Mesenchymal stem cell (in vitro differentiated cells and primary cell): ENCODE data around the gene FARS2.

Source experiments
- DNase-seq: peaks from one replicate; pipeline ENCODE4 v3.0.0-alpha.2; 2013
- H2AFZ ChIP-seq: one replicate; pipeline ENCODE4 v1.6.1; 2013; ENCODE audit warnings: low read depth, mild to moderate bottlenecking, control low read depth, inconsistent platforms, low read length, moderate library complexity
- H2AK5ac ChIP-seq: 2 replicates; pipeline ENCODE4 v1.6.1; 2013; ENCODE audit warnings: low read length, moderate library complexity, mild to moderate bottlenecking, inconsistent platforms; ENCODE audit not compliant: severe bottlenecking
- H2BK120ac ChIP-seq: one replicate; pipeline ENCODE4 v1.6.1; 2013; ENCODE audit warnings: low read depth, mild to moderate bottlenecking, inconsistent platforms, low read length, moderate library complexity
- H2BK12ac ChIP-seq, 2 experiments: one replicate each; pipeline ENCODE4 v1.6.1; 2013; ENCODE audit warnings: inconsistent platforms in 2 of 2, low read length in 2 of 2, mild to moderate bottlenecking in 2 of 2, moderate library complexity in 2 of 2, control low read depth in 1 of 2
- H2BK15ac ChIP-seq: one replicate; pipeline ENCODE4 v1.6.1; 2013; ENCODE audit warnings: mild to moderate bottlenecking, low read depth, inconsistent platforms; ENCODE audit not compliant: poor library complexity, severe bottlenecking
- H2BK5ac ChIP-seq: 2 replicates; pipeline ENCODE4 v1.6.1; 2013; ENCODE audit warnings: low read depth, mild to moderate bottlenecking, low read length, control low read depth, inconsistent platforms; ENCODE audit not compliant: poor library complexity, severe bottlenecking
- H3K14ac ChIP-seq, 2 experiments: one replicate each; pipeline ENCODE4 v1.6.1; 2013; ENCODE audit warnings: inconsistent platforms in 2 of 2, low read length in 2 of 2, control low read depth in 1 of 2, mild to moderate bottlenecking in 1 of 2, moderate library complexity in 1 of 2
- H3K18ac ChIP-seq, 2 experiments: one replicate each; pipeline ENCODE4 v1.6.1; 2013; ENCODE audit warnings: inconsistent platforms in 2 of 2, low read length in 2 of 2, control low read depth in 1 of 2, low read depth in 1 of 2, mild to moderate bottlenecking in 1 of 2
- H3K23ac ChIP-seq, 2 experiments: one replicate each; pipeline ENCODE4 v1.6.1; 2013; ENCODE audit warnings: inconsistent platforms in 2 of 2, low read length in 2 of 2, mild to moderate bottlenecking in 2 of 2, moderate library complexity in 2 of 2, control low read depth in 1 of 2
- H3K27ac ChIP-seq: 2 replicates; pipeline ENCODE4 v1.5.1; 2013; ENCODE audit warnings: mild to moderate bottlenecking, moderate library complexity, low read length, control low read depth, inconsistent platforms; ENCODE audit not compliant: poor library complexity, severe bottlenecking
- H3K27me3 ChIP-seq, 2 experiments: 2 replicates each; pipeline versions ENCODE4 v1.6.1 to v1.7.0; 2013; ENCODE audit warnings: low read length in 2 of 2, mild to moderate bottlenecking in 2 of 2, moderate library complexity in 2 of 2, control low read depth in 1 of 2, inconsistent platforms in 1 of 2; ENCODE audit not compliant: control insufficient read depth in 1 of 2, insufficient read depth in 1 of 2
- H3K36me3 ChIP-seq, 2 experiments: 2 replicates each; pipeline versions ENCODE4 v1.6.1 to v1.7.0; 2013; ENCODE audit warnings: low read length in 2 of 2, control low read depth in 1 of 2, inconsistent platforms in 1 of 2, low read depth in 1 of 2, mild to moderate bottlenecking in 1 of 2; ENCODE audit not compliant: insufficient read depth in 2 of 2, control insufficient read depth in 1 of 2
- H3K4ac ChIP-seq, 2 experiments: one replicate each; pipeline ENCODE4 v1.6.1; 2013; ENCODE audit warnings: inconsistent platforms in 2 of 2, low read length in 2 of 2, mild to moderate bottlenecking in 2 of 2, moderate library complexity in 2 of 2, control low read depth in 1 of 2, low read depth in 1 of 2
- H3K4me1 ChIP-seq: 2 replicates; pipeline ENCODE4 v1.6.1; 2013; ENCODE audit warnings: low read depth, low read length, control low read depth; ENCODE audit not compliant: control insufficient read depth, insufficient read depth
- H3K4me2 ChIP-seq: 2 replicates; pipeline ENCODE4 v1.6.1; 2013; ENCODE audit warnings: low read length, mild to moderate bottlenecking, inconsistent platforms; ENCODE audit not compliant: poor library complexity, severe bottlenecking
- H3K4me3 ChIP-seq, 2 experiments: 2 replicates each; pipeline versions ENCODE4 v1.5.1 to v1.7.0; 2013; ENCODE audit warnings: low read length in 2 of 2, mild to moderate bottlenecking in 2 of 2, control low read depth in 1 of 2, low read depth in 1 of 2; ENCODE audit not compliant: insufficient read depth in 1 of 2
- H3K79me1 ChIP-seq: replicated peaks from 2 replicates; pipeline ENCODE4 v1.6.1; 2013; ENCODE audit warnings: mild to moderate bottlenecking, control low read depth, low read length, inconsistent platforms; ENCODE audit not compliant: poor library complexity, severe bottlenecking
- H3K9ac ChIP-seq: 2 replicates; pipeline ENCODE4 v1.7.0; 2013; ENCODE audit warnings: mild to moderate bottlenecking, low read length, moderate library complexity
- H3K9me3 ChIP-seq: 2 replicates; pipeline ENCODE4 v1.7.0; 2013; ENCODE audit warnings: mild to moderate bottlenecking, low read length; ENCODE audit not compliant: control insufficient read depth
- H4K8ac ChIP-seq: one replicate; pipeline ENCODE4 v1.6.1; 2013; ENCODE audit warnings: inconsistent platforms, mild to moderate bottlenecking, low read length, moderate library complexity
- H4K91ac ChIP-seq: one replicate; pipeline ENCODE4 v1.6.1; 2013; ENCODE audit warnings: mild to moderate bottlenecking, low read length, inconsistent platforms
- WGBS: methylation state at CpG from one replicate; pipeline ENCODE4 v1.1.7; 2013; ENCODE audit warnings: mixed read lengths; 5-methylcytosine and 5-hydroxymethylcytosine counted together

FARS2 gene

GRCh38 chr6:5511954-5512353 lies 250.6 kb downstream of the FARS2 start:
- Histone ChIP-seq H3K36me3 (no peaks in the 10 kb centered on the region), H2AK5ac (no peak overlapping the region), H4K91ac (no peak overlapping the region), H3K9me3 (no peaks in the 10 kb centered on the region), H3K23ac (no peak overlapping the region), H3K9ac (peak overlapping the region; percentile 33), H3K4me2 (no peak overlapping the region), H2BK120ac (no peak overlapping the region), H3K27ac (no peak overlapping the region), H3K18ac (no peak overlapping the region), H3K4me1 (peaks cover 7% of the 10 kb centered on the region), H4K8ac (no peak overlapping the region), H3K27me3 (no peaks in the 10 kb centered on the region), H3K79me1 (peaks cover 16% of the 10 kb centered on the region), H3K4ac (no peak overlapping the region), H3K4me3 (no peak overlapping the region), H3K14ac (no peak overlapping the region), H2BK15ac (no peak overlapping the region), H2BK12ac (no peak overlapping the region), H2AFZ (no peak overlapping the region), H2BK5ac (no peak overlapping the region)
- 61% methylated on average over 3 of the region's 3 CpGs for WGBS
- peak; percentile 70 for DNase-seq

GRCh38 chr6:5512422-5512821 lies 251.1 kb downstream of the FARS2 start:
- whole genome bisulfite sequencing = 100% methylated on average over 2 of the region's 2 CpGs
- Histone ChIP-seq H3K23ac (no peak overlapping the region), H2BK5ac (no peak overlapping the region), H3K27ac (no peak overlapping the region), H2BK15ac (no peak overlapping the region), H4K91ac (no peak overlapping the region), H4K8ac (no peak overlapping the region), H3K14ac (no peak overlapping the region), H2AFZ (no peak overlapping the region), H3K4ac (no peak overlapping the region), H3K79me1 (peaks cover 16% of the 10 kb centered on the region), H3K9me3 (no peaks in the 10 kb centered on the region), H3K18ac (no peak overlapping the region), H3K9ac (no peak overlapping the region), H2BK12ac (no peak overlapping the region), H2BK120ac (no peak overlapping the region), H3K27me3 (no peaks in the 10 kb centered on the region), H3K4me1 (peaks cover 6% of the 10 kb centered on the region), H2AK5ac (no peak overlapping the region), H3K4me3 (no peak overlapping the region), H3K36me3 (no peaks in the 10 kb centered on the region), H3K4me2 (no peak overlapping the region)
- DNase-seq = no peak

DNA sequence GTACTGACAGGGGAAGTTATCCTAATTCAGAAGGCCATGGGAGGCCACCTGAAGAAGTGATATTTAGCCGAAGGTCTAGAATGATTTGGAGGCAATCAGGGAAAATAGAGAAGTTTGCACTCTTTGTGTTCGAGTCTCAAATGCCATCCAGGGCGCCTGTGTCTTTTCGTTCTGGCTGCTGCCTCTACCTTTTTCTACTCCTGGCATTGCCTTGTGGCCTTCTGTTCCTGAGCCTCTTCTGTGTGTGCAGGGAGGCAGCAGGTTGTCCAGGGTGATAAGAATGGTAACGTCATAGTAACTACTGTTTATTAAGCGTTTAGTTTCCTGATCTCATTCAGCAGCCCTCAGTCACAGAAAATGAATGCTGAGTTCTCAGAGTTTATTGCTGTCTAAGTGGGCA lies 252.1 kb downstream of the FARS2 start:
- H3K79me1 ChIP-seq = peaks cover 15% of the 10 kb centered on the region
- no peak overlapping the region for H4K8ac ChIP-seq
- H3K9me3 ChIP-seq = no peaks in the 10 kb centered on the region
- no peak overlapping the region for H4K91ac ChIP-seq
- peak overlapping the region in 1 of 2 experiments; percentile 57 for H3K18ac ChIP-seq
- no peak overlapping the region for H2BK120ac ChIP-seq
- DNase-seq = no peak
- H3K9ac ChIP-seq = no peak overlapping the region
- no peak overlapping the region for H3K14ac ChIP-seq
- peaks cover 3% of the 10 kb centered on the region for H3K4me1 ChIP-seq
- no peak overlapping the region for H2BK5ac ChIP-seq
- no peak overlapping the region for H3K4me2 ChIP-seq
- no peak overlapping the region for H3K27ac ChIP-seq
- no peak overlapping the region for H2AFZ ChIP-seq
- no peak overlapping the region for H3K4ac ChIP-seq
- no peak overlapping the region for H3K23ac ChIP-seq
- H3K27me3 ChIP-seq = no peaks in the 10 kb centered on the region
- peak overlapping the region in 1 of 2 experiments; percentile 63 for H2BK12ac ChIP-seq
- WGBS = 98% methylated on average over 6 of the region's 6 CpGs
- no peak overlapping the region for H2AK5ac ChIP-seq
- no peak overlapping the region for H2BK15ac ChIP-seq
- H3K36me3 ChIP-seq = no peaks in the 10 kb centered on the region
- no peak overlapping the region for H3K4me3 ChIP-seq

DNA sequence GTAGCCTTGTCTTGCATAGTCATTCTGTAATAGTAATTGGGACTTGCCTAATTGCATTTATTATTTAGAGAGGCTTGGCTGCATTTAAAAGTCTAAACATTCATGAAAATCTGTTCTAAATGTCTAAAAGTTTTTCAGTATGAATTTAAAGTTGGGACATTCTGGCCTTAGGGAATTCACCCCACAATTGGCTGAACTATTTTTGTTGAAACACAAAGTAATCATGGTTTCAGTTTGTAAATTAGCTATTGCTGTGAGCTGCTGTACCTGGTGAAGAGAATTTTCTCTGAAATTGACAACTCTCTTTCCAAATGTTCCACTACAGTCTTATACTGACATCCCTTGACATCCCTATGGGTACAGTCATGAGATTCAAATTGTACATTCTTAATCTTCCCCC lies 253.0 kb downstream of the FARS2 start:
- no peak overlapping the region for H4K91ac ChIP-seq
- H3K27ac ChIP-seq = no peak overlapping the region
- H3K79me1 ChIP-seq = peaks cover 11% of the 10 kb centered on the region
- no peak overlapping the region for H3K14ac ChIP-seq
- no peak overlapping the region for H3K18ac ChIP-seq
- no peak overlapping the region for H3K4ac ChIP-seq
- H3K4me1 ChIP-seq = peaks cover 3% of the 10 kb centered on the region
- no peaks in the 10 kb centered on the region for H3K9me3 ChIP-seq
- no peak overlapping the region for H2AFZ ChIP-seq
- H3K23ac ChIP-seq = no peak overlapping the region
- no peak overlapping the region for H2BK15ac ChIP-seq
- H2AK5ac ChIP-seq = no peak overlapping the region
- no peak for DNase-seq
- no peak overlapping the region for H2BK5ac ChIP-seq
- no peak overlapping the region for H3K4me3 ChIP-seq
- H3K36me3 ChIP-seq = no peaks in the 10 kb centered on the region
- H3K9ac ChIP-seq = peak overlapping the region; percentile 6
- no peak overlapping the region for H3K4me2 ChIP-seq
- no peak overlapping the region for H4K8ac ChIP-seq
- no peak overlapping the region for H2BK120ac ChIP-seq
- no peaks in the 10 kb centered on the region for H3K27me3 ChIP-seq
- no peak overlapping the region for H2BK12ac ChIP-seq
